HG02884 (cell line): ENCODE measurements around the gene TMPRSS13.
"Not testable (repeated sequence)": the region's sequence is repeated elsewhere in the genome, so short reads cannot be mapped to it uniquely, and the experiment has no call there.

Experiments
- ATAC-seq: cut with Tn5 transposase; IDR thresholded peaks from one replicate; pipeline ENCODE4 v1.9.1; 2021; ENCODE audit warnings: mild to moderate bottlenecking, moderate library complexity; ENCODE audit not compliant: unreplicated experiment

TMPRSS13 gene

GRCh38 chr11:117950993-117951961 lies 22.1 kb upstream of the TMPRSS13 start:
- ATAC-seq: no peak

- no peak for ATAC-seq
Observed at GRCh38 chr11:117950301-117950700, 21.1 kb upstream of the TMPRSS13 start.

GRCh38 chr11:117949062-117949461 lies 19.9 kb upstream of the TMPRSS13 start:
- ATAC-seq: no peak

GRCh38 chr11:117948466-117948865 lies 19.3 kb upstream of the TMPRSS13 start:
- ATAC-seq: not testable (repeated sequence)

- not testable (repeated sequence) for ATAC-seq
Observed at GRCh38 chr11:117947751-117948150, 18.5 kb upstream of the TMPRSS13 start.

- ATAC-seq: no peak
Observed at GRCh38 chr11:117946842-117947526, 17.8 kb upstream of the TMPRSS13 start.

- no peak for ATAC-seq
Observed at GRCh38 chr11:117946156-117946841, 17.1 kb upstream of the TMPRSS13 start.

- no peak for ATAC-seq
Observed at GRCh38 chr11:117945047-117945810, 16.0 kb upstream of the TMPRSS13 start.

- no peak for ATAC-seq
Observed at GRCh38 chr11:117944554-117944953, 15.4 kb upstream of the TMPRSS13 start.

- no peak for ATAC-seq
Observed at GRCh38 chr11:117941976-117942654, 12.9 kb upstream of the TMPRSS13 start.

GRCh38 chr11:117941163-117941707 lies 12.0 kb upstream of the TMPRSS13 start:
- no peak for ATAC-seq

- no peak for ATAC-seq
Observed at GRCh38 chr11:117940736-117941135, 11.5 kb upstream of the TMPRSS13 start.

GRCh38 chr11:117936973-117937372 lies 7.8 kb upstream of the TMPRSS13 start:
- ATAC-seq: no peak

GRCh38 chr11:117934526-117935307 lies 5.5 kb upstream of the TMPRSS13 start:
- ATAC-seq: no peak

GRCh38 chr11:117933930-117934329 lies 4.7 kb upstream of the TMPRSS13 start:
- ATAC-seq: no peak

GRCh38 chr11:117933475-117933874 lies 4.3 kb upstream of the TMPRSS13 start:
- ATAC-seq: no peak

- ATAC-seq: no peak
Observed at GRCh38 chr11:117932947-117933346, 3.7 kb upstream of the TMPRSS13 start.

- no peak for ATAC-seq
Observed at GRCh38 chr11:117932426-117932825, 3.2 kb upstream of the TMPRSS13 start.

- ATAC-seq: no peak
Observed at GRCh38 chr11:117931971-117932370, 2.8 kb upstream of the TMPRSS13 start.
